ENCODE measurements around the gene CST4. TPM values are rescaled to one million over a fixed set of nuclear protein-coding genes. Genes with fewer than 3 reads are reported as not detected.

The CST4 gene
- total and polyA plus RNA-seq, 2 experiments from 2014 or later: 0.23 TPM; not detected in 1

DNA sequence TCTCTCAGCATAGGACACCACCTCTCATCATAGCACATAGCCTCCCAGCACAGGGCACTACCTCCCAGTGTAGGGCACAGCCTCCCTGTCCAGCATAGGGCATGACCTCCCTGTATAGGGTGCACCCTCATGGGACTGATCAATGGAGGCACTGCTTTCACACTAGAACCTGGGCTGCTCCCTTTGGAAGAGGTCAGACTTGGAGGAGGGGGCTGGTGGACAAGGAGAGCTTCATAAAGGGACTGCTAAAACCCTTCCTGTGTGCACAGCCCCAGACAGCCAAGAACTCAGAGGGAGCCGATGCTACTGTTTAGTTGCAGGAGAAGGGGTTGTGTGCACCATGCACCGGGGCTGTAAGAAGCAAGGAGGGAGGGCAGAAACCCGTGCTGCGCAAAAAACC is 21.9 kb upstream of the CST4 start:
- Histone ChIP-seq H3K27me3 (no peaks in the 10 kb centered on the region), H3K9me3 (ENCODE audit: low read depth) (no peaks in the 10 kb centered on the region), H2AFZ (no peak overlapping the region), H3K36me3 (replicated peaks; ENCODE audit: insufficient read depth, low read depth) (no peaks in the 10 kb centered on the region), H3K4me1 (ENCODE audit: insufficient read depth) (no peaks in the 10 kb centered on the region), H3K27ac (no peak overlapping the region), H3K9me2 (replicated peaks; ENCODE audit: insufficient read depth) (no peaks in the 10 kb centered on the region), H3K4me2 (no peak overlapping the region), H3K4me3 (no peak overlapping the region), H4K20me1 (ENCODE audit: insufficient read depth, poor library complexity, severe bottlenecking) (no peaks in the 10 kb centered on the region), H3K79me2 (no peaks in the 10 kb centered on the region)
- TF ChIP-seq, protein P1, sequence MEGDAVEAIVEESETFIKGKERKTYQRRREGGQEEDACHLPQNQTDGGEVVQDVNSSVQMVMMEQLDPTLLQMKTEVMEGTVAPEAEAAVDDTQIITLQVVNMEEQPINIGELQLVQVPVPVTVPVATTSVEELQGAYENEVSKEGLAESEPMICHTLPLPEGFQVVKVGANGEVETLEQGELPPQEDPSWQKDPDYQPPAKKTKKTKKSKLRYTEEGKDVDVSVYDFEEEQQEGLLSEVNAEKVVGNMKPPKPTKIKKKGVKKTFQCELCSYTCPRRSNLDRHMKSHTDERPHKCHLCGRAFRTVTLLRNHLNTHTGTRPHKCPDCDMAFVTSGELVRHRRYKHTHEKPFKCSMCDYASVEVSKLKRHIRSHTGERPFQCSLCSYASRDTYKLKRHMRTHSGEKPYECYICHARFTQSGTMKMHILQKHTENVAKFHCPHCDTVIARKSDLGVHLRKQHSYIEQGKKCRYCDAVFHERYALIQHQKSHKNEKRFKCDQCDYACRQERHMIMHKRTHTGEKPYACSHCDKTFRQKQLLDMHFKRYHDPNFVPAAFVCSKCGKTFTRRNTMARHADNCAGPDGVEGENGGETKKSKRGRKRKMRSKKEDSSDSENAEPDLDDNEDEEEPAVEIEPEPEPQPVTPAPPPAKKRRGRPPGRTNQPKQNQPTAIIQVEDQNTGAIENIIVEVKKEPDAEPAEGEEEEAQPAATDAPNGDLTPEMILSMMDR (IDR thresholded peaks at IDR 0.05; ENCODE audit: poor library complexity): no peak
- TF ChIP-seq EZH2 (IDR thresholded peaks at IDR 0.05; ENCODE audit: borderline replicate concordance) (no peak), EZH2phosphoT487 (IDR thresholded peaks at IDR 0.05; ENCODE audit: low read depth, severe bottlenecking, unreplicated experiment) (no peak)
- no peak for DNase-seq (ENCODE audit: low spot score)
- 83% methylated on average over 4 of the region's 4 CpGs for WGBS (ENCODE audit: low lambda C conversion rate, missing lambda C conversion rate)

DNA sequence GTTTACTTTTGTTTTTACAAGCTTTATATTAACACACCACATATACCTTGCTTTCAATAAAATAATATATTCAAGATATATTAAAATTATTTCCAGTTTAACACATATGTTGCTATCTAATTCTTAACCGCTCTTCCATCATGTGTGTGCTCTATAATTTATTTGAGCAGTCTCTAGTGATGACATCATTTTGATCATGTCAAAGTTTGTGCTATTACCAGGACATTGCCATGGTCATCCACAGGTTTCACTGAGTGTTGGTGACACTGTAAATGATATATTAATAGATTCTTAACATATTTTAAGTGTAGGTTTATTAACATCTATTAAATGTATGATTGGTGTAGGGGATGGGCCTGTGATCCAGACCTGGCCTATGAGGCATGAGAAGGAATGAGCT is 17.1 kb upstream of the CST4 start:
- TF ChIP-seq, protein P1 (IDR thresholded peaks at IDR 0.05; ENCODE audit: poor library complexity): no peak
- TF ChIP-seq EZH2phosphoT487 (IDR thresholded peaks at IDR 0.05; ENCODE audit: low read depth, severe bottlenecking, unreplicated experiment) (no peak), EZH2 (IDR thresholded peaks at IDR 0.05; ENCODE audit: borderline replicate concordance) (no peak)
- Histone ChIP-seq H3K4me3 (no peak overlapping the region), H3K27me3 (no peaks in the 10 kb centered on the region), H3K9me2 (replicated peaks; ENCODE audit: insufficient read depth) (no peaks in the 10 kb centered on the region), H3K27ac (no peak overlapping the region), H3K79me2 (no peaks in the 10 kb centered on the region), H3K4me1 (ENCODE audit: insufficient read depth) (no peaks in the 10 kb centered on the region), H2AFZ (no peak overlapping the region), H3K4me2 (no peak overlapping the region), H4K20me1 (ENCODE audit: insufficient read depth, poor library complexity, severe bottlenecking) (no peaks in the 10 kb centered on the region), H3K36me3 (replicated peaks; ENCODE audit: insufficient read depth, low read depth) (no peaks in the 10 kb centered on the region), H3K9me3 (ENCODE audit: low read depth) (no peaks in the 10 kb centered on the region)
- no peak for DNase-seq (ENCODE audit: low spot score)
- 96% methylated on average over 1 of the region's 1 CpG for WGBS (ENCODE audit: low lambda C conversion rate, missing lambda C conversion rate)

DNA sequence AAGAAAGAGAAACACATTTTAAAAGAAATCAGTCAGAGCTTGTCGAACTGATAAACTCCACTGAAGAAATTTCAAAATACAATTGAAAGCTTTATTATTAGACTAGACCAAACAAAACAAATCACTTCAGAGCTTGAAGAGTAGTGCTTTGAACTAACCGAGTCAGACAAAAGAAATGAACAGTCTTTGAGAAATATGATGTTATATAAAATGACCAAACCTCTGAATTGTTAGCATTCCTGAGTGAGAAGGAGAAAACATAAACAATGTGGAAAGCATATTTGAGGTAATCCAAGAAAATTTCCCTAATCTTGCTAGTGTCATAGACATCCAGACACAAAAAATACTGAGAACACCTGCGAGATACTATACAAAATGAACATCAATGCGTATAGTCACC is 13.2 kb upstream of the CST4 start:
- Histone ChIP-seq H3K9me3 (ENCODE audit: low read depth) (no peaks in the 10 kb centered on the region), H2AFZ (no peak overlapping the region), H3K4me2 (no peak overlapping the region), H3K27ac (no peak overlapping the region), H3K4me3 (no peak overlapping the region), H3K9me2 (replicated peaks; ENCODE audit: insufficient read depth) (no peaks in the 10 kb centered on the region), H3K27me3 (no peaks in the 10 kb centered on the region), H3K36me3 (replicated peaks; ENCODE audit: insufficient read depth, low read depth) (no peaks in the 10 kb centered on the region), H3K79me2 (no peaks in the 10 kb centered on the region), H3K4me1 (ENCODE audit: insufficient read depth) (no peaks in the 10 kb centered on the region), H4K20me1 (ENCODE audit: insufficient read depth, poor library complexity, severe bottlenecking) (no peaks in the 10 kb centered on the region)
- TF ChIP-seq, protein P1 (IDR thresholded peaks at IDR 0.05; ENCODE audit: poor library complexity): no peak
- TF ChIP-seq EZH2phosphoT487 (IDR thresholded peaks at IDR 0.05; ENCODE audit: low read depth, severe bottlenecking, unreplicated experiment) (no peak), EZH2 (IDR thresholded peaks at IDR 0.05; ENCODE audit: borderline replicate concordance) (no peak)
- 85% methylated on average over 4 of the region's 4 CpGs for WGBS (ENCODE audit: low lambda C conversion rate, missing lambda C conversion rate)
- no peak for DNase-seq (ENCODE audit: low spot score)

DNA sequence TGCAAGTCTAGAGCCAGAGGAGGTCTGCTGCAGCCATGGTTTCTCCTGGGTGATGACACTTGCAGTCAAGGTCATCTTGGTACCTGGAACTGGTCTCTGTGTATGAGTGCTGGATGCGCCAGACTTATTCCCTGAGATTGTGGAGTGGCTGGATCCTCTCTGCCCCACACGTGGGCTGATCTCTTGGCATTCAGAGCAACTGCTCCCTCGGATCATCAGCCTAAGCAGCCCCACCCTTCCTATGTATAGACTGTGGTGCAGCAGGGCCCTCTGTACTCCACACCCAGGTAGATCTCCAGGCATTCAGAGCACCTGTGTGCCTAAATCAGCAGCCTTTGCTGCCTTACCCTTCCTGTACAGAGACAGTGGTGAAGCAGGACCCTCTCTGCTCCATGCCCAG is 12.1 kb upstream of the CST4 start:
- no peaks in the 10 kb centered on the region for H3K9me2 ChIP-seq (replicated peaks; ENCODE audit: insufficient read depth)
- H3K27me3 ChIP-seq: no peaks in the 10 kb centered on the region
- no peak for TF ChIP-seq EZH2phosphoT487 (IDR thresholded peaks at IDR 0.05; ENCODE audit: low read depth, severe bottlenecking, unreplicated experiment)
- TF ChIP-seq EZH2 (IDR thresholded peaks at IDR 0.05; ENCODE audit: borderline replicate concordance): no peak
- TF ChIP-seq, protein P1 (IDR thresholded peaks at IDR 0.05; ENCODE audit: poor library complexity): no peak
- H3K4me2 ChIP-seq: no peak overlapping the region
- H3K27ac ChIP-seq: no peak overlapping the region
- H3K4me1 ChIP-seq (ENCODE audit: insufficient read depth): no peaks in the 10 kb centered on the region
- no peak for DNase-seq (ENCODE audit: low spot score)
- WGBS (ENCODE audit: low lambda C conversion rate, missing lambda C conversion rate): 83% methylated on average over 3 of the region's 3 CpGs
- no peaks in the 10 kb centered on the region for H3K9me3 ChIP-seq (ENCODE audit: low read depth)
- H2AFZ ChIP-seq: no peak overlapping the region
- H4K20me1 ChIP-seq (ENCODE audit: insufficient read depth, poor library complexity, severe bottlenecking): no peaks in the 10 kb centered on the region
- no peaks in the 10 kb centered on the region for H3K36me3 ChIP-seq (replicated peaks; ENCODE audit: insufficient read depth, low read depth)
- H3K79me2 ChIP-seq: no peaks in the 10 kb centered on the region
- no peak overlapping the region for H3K4me3 ChIP-seq

Measured in hepatocyte (in vitro differentiated cells).